A375 (cell line): ENCODE data around the gene CDA. TPM values are rescaled to one million over a fixed set of nuclear protein-coding genes. Genes with fewer than 3 reads are reported as not detected.

Experiments
- total RNA-seq: library from RNA; depleted of rRNA; stranded (reverse); fragments of >200 nt; shearing (Covaris generic); gene quantifications from 2 replicates; pipeline ENCODE4 v1.2.3, GENCODE V29; 2014; rRNA removed

The CDA gene
- not detected in 2 replicates for total RNA-seq

GRCh38 chr1:20588634-20589225, at the start of gene CDA:
TSS of gene CDA (plus strand) at chr1:20589097. CDS start at chr1:20589130, 33 bp downstream.

GRCh38 chr1:20551945-20552727, 36.8 kb upstream of the CDA start, which contains the start of gene FAM43B:
TSS of gene FAM43B (plus strand) at chr1:20552573. CDS start at chr1:20552974, 401 bp downstream.

GRCh38 chr1:20633190-20634064, 44.5 kb downstream of the CDA start, which contains the start of gene PINK1:
TSS of gene PINK1 (plus strand) at chr1:20633458. CDS start at chr1:20633549, 91 bp downstream.

GRCh38 chr1:20661207-20662109, 72.6 kb downstream of the CDA start, which contains the start of gene DDOST:
TSS of gene DDOST (minus strand) at chr1:20661369. CDS start at chr1:20661350, 19 bp downstream.

Other genes with a start within 250 kb of the CDA start
- 6.0 and 7.2 TPM in 2 replicates for gene CAMK2N1, start 102.9 kb upstream of the CDA start, total RNA-seq
- 24.0 and 24.5 TPM in 2 replicates for gene MUL1, start 80.9 kb upstream of the CDA start, total RNA-seq
- not detected in 2 replicates for gene FAM43B, start 36.5 kb upstream of the CDA start, total RNA-seq
- gene PINK1, start 44.4 kb downstream of the CDA start, total RNA-seq, result 21.6 and 27.6 TPM in 2 replicates
- 312 and 325 TPM in 2 replicates for gene DDOST, start 72.3 kb downstream of the CDA start, total RNA-seq
- gene KIF17, start 128.9 kb downstream of the CDA start, total RNA-seq, result 0.40 and 1.1 TPM in 2 replicates
- gene SH2D5, start 143.6 kb downstream of the CDA start, total RNA-seq, result 1.7 and 2.8 TPM in 2 replicates
- gene HP1BP3, start 198.2 kb downstream of the CDA start, total RNA-seq, result 298 and 370 TPM in 2 replicates